Endothelial cell of umbilical vein (primary cell): ENCODE data around the gene APLP2. TPM values are rescaled to one million over a fixed set of nuclear protein-coding genes. Genes with fewer than 3 reads are reported as not detected.
A peak's percentile ranks its signal among the peaks of the same experiment; 100 is the strongest.

Experiments
- BruUV-seq: library from RNA; stranded (reverse); fragments of 400-500 nt; replicated peaks from 2 replicates; lab custom pipeline; 2021; lab: Mats Ljungman, UMichigan
- CTCF ChIA-PET: fragments of 300-600, 350-600 bp; sonication (Branson Sonifier 250); formaldehyde crosslinking; loops from one replicate; lab custom pipeline; 2021; ENCODE audit warnings: antibody characterized with exemption, inconsistent platforms; lab: Charles Lee
- POLR2A ChIA-PET: fragments of 300-600, 350-600 bp; sonication (Branson Sonifier 250); formaldehyde crosslinking; loops from one replicate; lab custom pipeline; 2021; ENCODE audit warnings: antibody characterized with exemption, inconsistent platforms; lab: Charles Lee
- DNase-seq: peaks from one replicate; pipeline ENCODE4 v3.0.0-alpha.2; 2011; ENCODE audit warnings: low read depth, low spot score
- FAIRE-seq: peaks from 2 replicates; lab custom pipeline; 2011; peaks lifted over from hg19 to GRCh38; lab: Jason Lieb, UNC
- H2AFZ ChIP-seq: 2 replicates; pipeline ENCODE4 v1.6.0; 2012; ENCODE audit warnings: low read depth, low read length, control low read depth, inconsistent platforms
- H3K27ac ChIP-seq: 2 replicates; pipeline ENCODE4 v1.5.1; 2011; ENCODE audit warnings: low read depth, mild to moderate bottlenecking, control low read depth, low read length, moderate library complexity; ENCODE audit not compliant: insufficient read depth
- H3K27me3 ChIP-seq, 2 experiments: 2 replicates each; pipeline versions ENCODE4 v1.6.0 to v1.6.1; 2011; ENCODE audit warnings: low read length in 2 of 2, mixed read lengths in 1 of 2; ENCODE audit not compliant: control insufficient read depth in 2 of 2, insufficient read depth in 2 of 2
- H3K36me3 ChIP-seq, 2 experiments: 2 replicates in 1 of 2; 3 replicates in 1 of 2; pipeline ENCODE4 v1.5.1; 2011; ENCODE audit warnings: low read length in 2 of 2, mild to moderate bottlenecking in 1 of 2, moderate library complexity in 1 of 2; ENCODE audit not compliant: control insufficient read depth in 2 of 2, insufficient read depth in 2 of 2; ENCODE audit errors: extremely low read depth in 1 of 2
- H3K4me1 ChIP-seq: 3 replicates; pipeline ENCODE4 v1.5.1; 2011; ENCODE audit warnings: mild to moderate bottlenecking, low read length; ENCODE audit not compliant: control insufficient read depth, insufficient read depth; ENCODE audit errors: extremely low read depth
- H3K4me2 ChIP-seq: 2 replicates; pipeline ENCODE4 v1.6.1; 2011; ENCODE audit warnings: low read length, control low read depth, mixed read lengths; ENCODE audit not compliant: insufficient read depth
- H3K4me3 ChIP-seq, 3 experiments: fragments of 200-600 bp in 1 of 3; sonication (generic), shearing (Covaris generic) in 1 of 3; replicated peaks in 1 of 3; 2 replicates each; pipeline ENCODE4 v1.5.1; 2011 to 2016; ENCODE audit warnings: control low read depth in 3 of 3, low read length in 3 of 3, mild to moderate bottlenecking in 2 of 3, inconsistent platforms in 1 of 3, low read depth in 1 of 3, moderate library complexity in 1 of 3; ENCODE audit not compliant: insufficient read depth in 1 of 3
- H3K79me2 ChIP-seq: 2 replicates; pipeline ENCODE4 v1.6.0; 2012; ENCODE audit warnings: low read length, inconsistent platforms; ENCODE audit not compliant: control insufficient read depth, insufficient read depth
- H3K9ac ChIP-seq: replicated peaks from 2 replicates; pipeline ENCODE3; 2011; ENCODE audit warnings: low read length, control low read depth; ENCODE audit not compliant: insufficient read depth; ENCODE audit errors: extremely low read depth
- H3K9me1 ChIP-seq: replicated peaks from 3 replicates; pipeline ENCODE4 v1.6.0; 2011; ENCODE audit warnings: mild to moderate bottlenecking, low read length; ENCODE audit not compliant: control insufficient read depth, insufficient read depth; ENCODE audit errors: extremely low read depth
- H3K9me3 ChIP-seq: replicated peaks from 2 replicates; pipeline ENCODE4 v1.5.1; 2012; ENCODE audit warnings: low read length, inconsistent platforms; ENCODE audit not compliant: control insufficient read depth, insufficient read depth
- H4K20me1 ChIP-seq: replicated peaks from 2 replicates; pipeline ENCODE3; 2011; ENCODE audit warnings: mild to moderate bottlenecking, low read length; ENCODE audit not compliant: control insufficient read depth, insufficient read depth; ENCODE audit errors: extremely low read depth
- CTCF ChIP-seq, 2 donors: IDR thresholded peaks; 1 replicate in 1 of 2; 2 replicates in 1 of 2; pipeline ENCODE4 v1.5.1; 2011; ENCODE audit warnings: low read length in 2 of 2, mild to moderate bottlenecking in 2 of 2, moderate library complexity in 2 of 2, control low read depth in 1 of 2, inconsistent platforms in 1 of 2, low read depth in 1 of 2; ENCODE audit not compliant: insufficient read depth in 1 of 2; ENCODE audit errors: extremely low read depth in 1 of 2
- EZH2 ChIP-seq: IDR thresholded peaks from 2 replicates; pipeline ENCODE4 v1.6.1; 2012; ENCODE audit warnings: borderline replicate concordance, low read depth, mild to moderate bottlenecking, moderate library complexity, low read length, inconsistent platforms; ENCODE audit not compliant: severe bottlenecking
- FOS ChIP-seq: IDR thresholded peaks from 2 replicates; pipeline ENCODE4 v1.6.1; 2011; ENCODE audit warnings: mild to moderate bottlenecking, low read length, moderate library complexity, borderline replicate concordance; ENCODE audit not compliant: insufficient read depth
- GATA2 ChIP-seq: IDR thresholded peaks from 2 replicates; pipeline ENCODE4 v1.7.0; 2011; ENCODE audit warnings: low read depth, mild to moderate bottlenecking, moderate library complexity, mixed read lengths, low read length; ENCODE audit not compliant: insufficient read length, insufficient read depth
- JUN ChIP-seq: IDR thresholded peaks from 2 replicates; pipeline ENCODE4 v1.6.1; 2011; ENCODE audit warnings: borderline replicate concordance, low read depth; ENCODE audit not compliant: insufficient read length, insufficient read depth
- MAX ChIP-seq: IDR thresholded peaks from 2 replicates; pipeline ENCODE4 v1.6.1; 2011; ENCODE audit not compliant: insufficient read depth, insufficient read length
- MYC ChIP-seq: IDR thresholded peaks from one replicate; pipeline ENCODE4 v1.6.1; 2011; ENCODE audit warnings: mild to moderate bottlenecking, low read depth, low read length
- POLR2A ChIP-seq: IDR thresholded peaks from 2 replicates; pipeline ENCODE4 v1.6.1; 2012; ENCODE audit warnings: low read depth, mild to moderate bottlenecking, control low read depth, low read length
- POLR2AphosphoS5 ChIP-seq: IDR thresholded peaks from 2 replicates; pipeline ENCODE4 v1.6.1; 2012; ENCODE audit warnings: low read depth, mild to moderate bottlenecking, control low read depth, low read length, moderate library complexity; ENCODE audit not compliant: insufficient read depth
- dilution Hi-C: fragments of 300-500 bp; cut with MboI; formaldehyde crosslinking; loops from one replicate; pipeline ENCODE4 v1.15.0; 2019; ENCODE audit warnings: low sequenced_read_pairs; ENCODE audit not compliant: extremely low pct_ligation_motif_present
- intact Hi-C: fragments of 100-400 bp; cut with micrococcal nuclease; formaldehyde crosslinking; loops from one replicate; pipeline ENCODE4 v1.10.0; 2022
- polyA plus RNA-seq, 4 experiments: library from polyadenylated mRNA; depleted of rRNA in 3 of 4; stranded (reverse) in 3 of 4; unstranded in 1 of 4; fragments of >200 nt; gene quantifications; 2 replicates each; pipeline versions ENCODE4 v1.2.1 to v1.2.3, GENCODE V29; 2011 to 2012; ENCODE audit warnings: missing spikeins in 1 of 4
- total RNA-seq: library from RNA; stranded (reverse); gene quantifications from 2 replicates; pipeline ENCODE4 v1.2.3, GENCODE V29; 2021

The APLP2 gene
- total and polyA plus RNA-seq, 2 donors (not counting 3 experiments of a cell fraction or from before 2014, with no cell fraction given), result 493 to 543 TPM

DNA sequence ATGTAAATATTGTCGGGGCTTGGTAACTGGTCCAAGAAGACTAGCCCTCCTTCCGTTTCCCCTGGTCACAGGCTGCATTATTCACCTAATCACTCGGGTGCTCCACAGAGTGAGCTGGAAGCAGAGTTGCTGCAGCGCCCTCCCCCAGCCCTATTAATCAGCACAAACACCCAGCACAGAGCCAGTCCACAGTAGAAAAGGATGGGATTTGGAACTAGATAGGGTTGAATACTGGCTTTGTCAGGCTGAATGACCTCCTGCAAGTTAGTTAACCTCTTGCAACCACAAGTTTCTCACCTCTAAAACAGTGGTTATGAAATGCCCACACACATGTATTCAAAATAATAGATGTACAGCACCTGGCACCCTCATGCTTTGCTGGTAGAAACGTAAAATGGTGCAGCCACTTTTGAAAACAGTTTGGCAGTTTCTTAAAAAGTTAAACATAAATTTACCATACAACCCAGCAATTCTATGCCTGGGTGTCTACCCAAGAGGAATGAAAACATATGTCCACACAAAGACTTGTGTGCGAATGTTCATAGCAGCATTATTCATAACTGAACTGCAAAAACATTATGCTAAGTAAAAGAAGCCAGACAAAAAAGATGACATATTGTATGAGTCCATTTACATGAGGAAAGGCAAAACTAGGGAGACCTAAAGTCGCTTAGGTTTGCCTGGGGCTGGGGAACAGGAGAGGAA, 31.7 kb upstream of the APLP2 start:
- intact Hi-C loops, result loop anchor here (1.0 kb wide), 1 partner anchor 35 kb away; no protein-coding TSS in a partner anchor
- Histone ChIP-seq H3K9ac (no peak overlapping the region), H3K36me3 (no peaks in the 10 kb centered on the region), H2AFZ (no peak overlapping the region), H3K4me3 (no peak overlapping the region), H3K9me1 (no peaks in the 10 kb centered on the region), H3K27ac (no peak overlapping the region), H3K4me2 (no peak overlapping the region), H3K4me1 (peaks cover 12% of the 10 kb centered on the region), H3K27me3 (no peaks in the 10 kb centered on the region), H4K20me1 (no peaks in the 10 kb centered on the region), H3K9me3 (no peaks in the 10 kb centered on the region), H3K79me2 (no peaks in the 10 kb centered on the region)
- TF ChIP-seq FOS (no peak), POLR2AphosphoS5 (no peak), MYC (no peak), EZH2 (no peak), GATA2 (no peak), POLR2A (no peak), CTCF (IDR thresholded peaks at IDR 0.05; ENCODE audit: extremely low read depth in 1 of 2, insufficient read depth in 1 of 2, low read depth in 1 of 2, low read length in 2 of 2) (no peak), JUN (no peak), MAX (no peak)
- BruUV-seq, result no TSS peak
- dilution Hi-C loops, result no loop called here
- ChIA-PET CTCF (no interaction called here), POLR2A (no interaction called here)
- peak; percentile 9 for DNase-seq
- FAIRE-seq, result no peak
